A673 (cell line): ENCODE measurements around the gene ALKBH1.

Experiments
- CTCF ChIP-seq: fragments of 300-800, 200-600 bp; sonication (generic); conservative IDR thresholded peaks from 2 replicates; pipeline ENCODE4 v1.5.1; 2017; ENCODE audit warnings: low read depth, mild to moderate bottlenecking, antibody characterized with exemption, low read length, moderate library complexity, mixed read lengths
- EZH2 ChIP-seq: fragments of 200-600 bp; sonication (generic); IDR thresholded peaks from 2 replicates; pipeline ENCODE4 v1.6.1; 2017; ENCODE audit warnings: borderline replicate concordance, low read depth, mild to moderate bottlenecking, mixed read lengths, antibody characterized with exemption, low read length; ENCODE audit not compliant: poor library complexity, severe bottlenecking

- no peak for TF ChIP-seq CTCF
- TF ChIP-seq EZH2: no peak
These were observed 9.9 kb upstream of the ALKBH1 start for GRCh38 chr14:77717608-77718305.
